Measurements from ENCODE around the gene DIPK1C.

Gene DIPK1C

GRCh38 chr18:74482697-74483096 is 25.6 kb upstream of the DIPK1C start:
- DNase-seq (ENCODE audit: low read depth), result no peak

DNA sequence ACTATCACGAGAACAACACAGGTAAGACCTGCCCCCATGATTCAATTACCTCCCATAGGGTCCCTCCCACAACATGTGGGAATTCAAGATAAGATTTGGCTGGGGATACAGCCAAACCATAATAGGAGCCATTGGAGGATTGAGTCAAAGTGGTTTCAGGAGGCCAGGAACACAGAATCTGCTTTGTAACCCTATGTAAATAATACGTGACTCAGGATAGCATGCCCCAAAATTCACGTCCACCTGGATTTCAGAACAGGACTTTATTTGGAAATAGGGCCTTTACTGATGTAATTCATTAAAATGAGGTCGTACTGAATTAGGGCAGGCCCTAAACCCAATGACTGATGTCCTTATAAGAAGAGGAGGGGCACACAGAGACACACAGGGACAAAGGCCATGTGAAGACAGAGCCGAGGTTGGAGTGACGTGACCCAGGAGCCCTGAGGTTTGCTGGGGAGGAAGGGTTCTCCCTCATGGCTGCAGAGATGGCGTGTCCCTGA is 23.1 kb upstream of the DIPK1C start:
- DNase-seq (ENCODE audit: low read depth), result no peak

GRCh38 chr18:74479486-74480148 is 22.5 kb upstream of the DIPK1C start:
- no peak for DNase-seq (ENCODE audit: low read depth)

GRCh38 chr18:74478880-74479279 is 21.8 kb upstream of the DIPK1C start:
- no peak for DNase-seq (ENCODE audit: low read depth)

GRCh38 chr18:74478316-74478715 is 21.2 kb upstream of the DIPK1C start:
- no peak for DNase-seq (ENCODE audit: low read depth)

DNA sequence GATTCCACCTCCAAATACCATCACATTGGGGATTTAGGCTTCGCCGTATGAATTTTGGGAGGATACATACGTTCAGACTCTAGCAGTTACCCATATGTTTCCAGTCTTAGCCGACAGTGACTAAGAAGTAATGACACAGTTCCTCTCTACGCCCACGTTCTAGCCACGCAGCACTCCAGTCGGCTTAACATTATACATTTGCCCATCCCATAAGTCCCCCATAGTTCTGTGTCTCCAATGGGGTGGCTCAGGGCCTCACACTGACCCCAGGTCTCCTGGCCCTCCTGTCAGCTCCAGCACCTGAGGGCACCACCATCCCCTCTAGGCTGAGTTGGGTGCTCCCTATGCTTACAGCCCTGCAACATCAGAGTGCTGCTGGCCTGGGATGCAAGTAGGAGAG is 20.7 kb upstream of the DIPK1C start:
- no peak for DNase-seq (ENCODE audit: low read depth)

GRCh38 chr18:74476140-74476539 is 19.0 kb upstream of the DIPK1C start:
- DNase-seq (ENCODE audit: low read depth), result no peak

GRCh38 chr18:74473976-74474640 is 17.0 kb upstream of the DIPK1C start:
- DNase-seq (ENCODE audit: low read depth), result no peak

DNA sequence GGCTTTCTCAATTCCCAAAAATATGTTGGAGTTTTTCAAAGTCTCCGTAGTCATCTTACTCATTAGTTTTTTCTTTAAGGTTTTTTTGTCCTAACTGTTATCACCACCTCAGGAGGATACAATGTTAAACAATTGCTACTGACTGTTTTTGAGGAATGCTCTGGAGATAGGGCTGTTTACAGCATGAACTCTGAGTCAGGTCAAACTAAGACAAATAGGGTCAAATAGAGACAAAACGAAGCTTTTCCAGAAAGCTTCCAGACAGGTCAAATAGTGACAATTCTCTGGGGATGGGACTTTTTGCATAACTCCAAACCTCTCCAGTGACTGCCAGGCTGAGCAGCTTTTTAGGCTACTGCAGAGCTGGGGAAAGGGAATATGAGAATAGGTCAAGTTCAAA is 15.2 kb upstream of the DIPK1C start:
- DNase-seq (ENCODE audit: low read depth), result no peak

DNA sequence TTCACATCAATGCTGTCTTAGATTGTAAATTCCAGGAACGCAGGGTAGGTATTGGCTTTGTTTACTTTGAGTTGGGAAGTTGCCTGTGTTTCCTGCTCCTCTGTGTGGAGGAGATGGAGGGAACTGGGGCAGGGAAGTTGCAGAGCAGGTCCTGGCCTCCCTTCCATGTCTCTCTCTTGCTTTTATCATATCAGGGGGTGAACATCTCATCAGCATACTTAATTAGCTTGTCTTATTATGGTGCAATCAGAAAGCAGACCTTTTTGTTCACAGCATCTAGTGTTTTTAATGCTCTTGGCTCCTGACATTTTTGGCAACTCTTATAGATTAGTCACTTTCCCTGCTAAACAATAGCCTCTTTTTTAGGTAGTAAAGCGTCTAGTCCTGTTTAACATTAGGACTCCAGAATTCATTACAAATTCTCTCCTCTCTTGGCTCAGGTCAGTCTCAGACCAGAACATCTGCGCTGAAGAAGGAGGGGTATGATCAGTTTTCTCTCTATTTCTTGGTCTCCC is 11.5 kb upstream of the DIPK1C start:
- no peak for DNase-seq (ENCODE audit: low read depth)

- no peak for DNase-seq (ENCODE audit: low read depth)
Observed at GRCh38 chr18:74465775-74466174, 8.7 kb upstream of the DIPK1C start.

- DNase-seq (ENCODE audit: low read depth), result no peak
Observed at GRCh38 chr18:74463983-74464382, 6.9 kb upstream of the DIPK1C start.

GRCh38 chr18:74463254-74463653 is 6.1 kb upstream of the DIPK1C start:
- DNase-seq (ENCODE audit: low read depth), result no peak

DNA sequence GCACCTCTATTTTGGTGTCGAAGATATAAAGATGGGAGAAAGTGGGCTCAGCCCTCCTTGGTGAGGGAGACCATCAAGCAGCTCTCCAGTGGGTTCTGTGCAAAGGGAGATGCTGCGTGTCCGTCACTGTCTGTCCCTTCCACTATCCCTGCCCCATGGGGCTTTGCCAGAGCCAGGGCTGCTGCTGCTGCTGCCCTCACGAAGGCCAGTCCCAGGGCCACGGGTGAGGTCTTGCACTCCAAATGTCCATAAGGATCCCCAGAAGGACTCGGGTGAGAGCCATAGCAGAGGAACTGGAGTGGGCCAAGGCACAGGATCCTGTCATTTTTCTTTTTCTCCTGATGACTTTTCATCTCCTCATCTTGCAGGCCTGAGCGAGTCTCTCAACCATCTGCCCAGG is 3.7 kb upstream of the DIPK1C start:
- DNase-seq (ENCODE audit: low read depth), result no peak

- no peak for DNase-seq (ENCODE audit: low read depth)
Observed at GRCh38 chr18:74459889-74460288, 2.8 kb upstream of the DIPK1C start.

DNA sequence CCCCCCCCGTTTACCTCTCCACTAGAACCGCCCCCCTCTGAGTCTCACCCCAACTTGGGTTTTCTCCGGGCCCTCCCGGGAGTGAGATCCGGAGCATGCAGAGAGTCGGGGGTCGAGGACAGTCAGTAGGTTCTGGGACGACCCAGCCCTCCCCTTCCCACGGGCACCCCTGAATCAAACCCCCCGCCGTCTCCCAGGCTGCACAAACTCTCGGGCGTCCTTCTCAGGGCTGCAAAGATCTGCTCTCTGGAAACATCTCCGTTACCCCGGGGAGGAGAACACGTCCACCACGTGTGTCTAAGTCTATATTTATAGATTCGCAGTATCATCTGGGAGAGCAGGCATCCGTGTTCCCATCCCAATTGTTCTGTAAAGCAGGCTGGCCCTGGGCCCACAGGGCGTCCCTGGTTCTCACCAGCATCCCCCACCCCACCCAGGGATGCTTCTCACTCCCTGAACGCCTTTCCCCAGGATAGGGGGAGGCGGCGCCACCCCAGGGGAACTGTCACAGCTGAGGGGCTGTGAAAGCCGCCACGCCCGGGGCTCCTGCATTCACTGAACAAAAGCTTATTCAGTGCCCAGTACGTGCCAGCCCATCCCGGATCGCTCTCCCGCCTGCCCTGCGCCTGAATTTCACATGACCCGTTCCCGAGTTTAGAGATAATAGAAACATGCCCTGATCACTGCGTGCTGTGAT is 765 bp upstream of the DIPK1C start:
- no peak for DNase-seq (ENCODE audit: low read depth)

DNA sequence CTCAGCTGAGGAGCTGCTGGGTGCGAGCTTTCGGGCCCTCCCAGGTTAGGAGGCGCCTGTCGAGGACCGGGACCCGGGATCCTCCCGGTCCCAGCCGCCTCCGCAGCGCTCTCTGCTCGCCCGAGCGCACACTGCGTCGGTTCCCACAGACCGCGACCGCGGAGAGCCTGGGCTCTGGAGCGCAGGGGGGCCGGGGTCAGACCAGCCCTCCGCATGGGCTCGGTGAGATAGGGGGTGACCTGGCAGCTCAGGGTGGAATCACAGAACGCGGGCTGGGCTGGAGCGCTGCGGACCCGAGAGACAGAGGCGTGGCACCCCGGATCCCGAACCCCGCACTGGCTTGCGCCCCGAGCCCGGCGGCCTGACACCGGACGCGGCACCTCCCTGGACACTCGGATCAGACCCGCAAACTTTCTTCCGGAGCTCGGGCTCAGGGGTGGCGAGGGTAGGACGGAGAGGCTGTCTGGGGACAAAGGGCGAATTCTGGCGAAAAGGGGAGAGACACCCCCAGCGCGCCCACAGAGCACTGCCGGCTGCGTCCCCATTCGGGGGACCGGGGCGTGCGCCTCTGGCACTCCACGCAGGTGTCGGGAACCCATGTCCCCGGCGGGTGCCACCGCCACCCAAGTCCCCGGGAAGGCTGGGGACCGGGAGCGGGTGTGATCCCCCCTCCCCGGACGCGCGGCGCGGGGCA is 612 bp downstream of the DIPK1C start:
- no peak for DNase-seq (ENCODE audit: low read depth)

DNA sequence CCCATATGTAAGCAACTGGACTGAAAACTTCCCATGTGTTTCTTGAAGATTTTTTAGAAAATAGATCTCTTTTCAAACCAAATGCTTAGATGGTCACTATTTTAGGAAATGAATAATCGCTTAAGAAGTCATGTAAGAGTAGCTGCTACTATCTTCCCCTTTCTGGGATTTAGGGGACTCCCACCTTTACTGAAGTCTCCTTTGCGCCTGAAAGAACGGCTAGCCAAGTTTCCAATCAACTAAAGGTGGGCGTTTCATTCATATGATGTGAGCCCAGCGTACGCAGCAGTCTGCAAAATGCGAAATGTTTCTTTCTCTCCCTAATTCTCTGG is 1.1 kb downstream of the DIPK1C start:
- DNase-seq (ENCODE audit: low read depth), result no peak

GRCh38 chr18:74455386-74455785 is 1.7 kb downstream of the DIPK1C start:
- DNase-seq (ENCODE audit: low read depth), result no peak

- DNase-seq (ENCODE audit: low read depth), result no peak
Observed at GRCh38 chr18:74454279-74454751, 2.8 kb downstream of the DIPK1C start.

DNA sequence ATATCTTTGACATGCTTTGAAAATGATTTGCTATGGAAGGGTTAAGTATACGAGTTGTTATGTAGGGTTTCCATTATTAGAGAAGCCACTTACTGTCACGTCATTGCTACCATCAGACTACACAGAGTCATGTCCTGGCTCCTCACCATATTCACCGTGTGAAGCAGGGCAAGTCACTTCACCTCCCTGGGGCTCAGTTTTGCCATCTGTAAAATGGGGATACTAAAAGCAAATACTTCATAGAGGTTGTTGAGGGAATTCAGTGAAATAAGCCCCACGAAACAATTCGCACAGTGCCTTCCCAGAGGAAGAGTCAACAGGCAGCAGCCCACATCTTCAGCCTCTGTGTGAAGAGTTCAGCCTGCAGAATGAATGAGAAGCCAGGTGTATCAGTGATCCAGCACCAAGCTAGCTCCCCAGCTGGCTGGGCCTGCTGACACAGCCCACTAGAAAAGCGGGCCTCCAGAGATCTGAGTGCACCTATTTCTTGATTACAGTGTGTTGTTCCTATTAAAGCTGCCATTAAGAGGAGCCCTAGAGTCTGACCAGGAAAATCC is 3.4 kb downstream of the DIPK1C start:
- no peak for DNase-seq (ENCODE audit: low read depth)

- no peak for DNase-seq (ENCODE audit: low read depth)
Observed at GRCh38 chr18:74453016-74453566, 4.0 kb downstream of the DIPK1C start.
